KMS-11 (cell line): ENCODE measurements around the gene RBFOX2.

Experiments
- H2AFZ ChIP-seq: fragments of 200-600 bp; sonication (generic); 2 replicates; pipeline ENCODE4 v1.6.1; 2016; ENCODE audit warnings: antibody characterized with exemption, mixed run types, low read depth
- H3K27ac ChIP-seq: fragments of 200-600 bp; sonication (generic); 2 replicates; pipeline ENCODE4 v1.6.1; 2016; ENCODE audit warnings: mild to moderate bottlenecking, mixed run types
- H3K27me3 ChIP-seq: fragments of 200-600 bp; sonication (generic); 2 replicates; pipeline ENCODE4 v1.6.1; 2017; ENCODE audit warnings: mild to moderate bottlenecking, low read depth, mixed run types, moderate library complexity; ENCODE audit not compliant: insufficient read depth
- H3K36me3 ChIP-seq: fragments of 200-600 bp; sonication (generic); 2 replicates; pipeline ENCODE4 v1.6.1; 2017; ENCODE audit warnings: mild to moderate bottlenecking, mixed run types; ENCODE audit not compliant: insufficient read depth
- H3K4me1 ChIP-seq: fragments of 200-600 bp; sonication (generic); 2 replicates; pipeline ENCODE4 v1.6.1; 2016; ENCODE audit warnings: mild to moderate bottlenecking, low read depth, mixed run types; ENCODE audit not compliant: poor library complexity, severe bottlenecking
- H3K4me2 ChIP-seq: fragments of 200-600 bp; sonication (generic); 2 replicates; pipeline ENCODE4 v1.7.0; 2016; ENCODE audit warnings: mild to moderate bottlenecking, mixed run types
- H3K4me3 ChIP-seq: fragments of 200-600 bp; sonication (generic); IDR thresholded peaks from 2 replicates; pipeline ENCODE4 v1.6.1; 2017; ENCODE audit warnings: low read depth, low read length, mixed read lengths; ENCODE audit not compliant: insufficient read depth
- H3K79me2 ChIP-seq: fragments of 200-600 bp; sonication (generic); 2 replicates; pipeline ENCODE4 v1.6.1; 2016; ENCODE audit warnings: low read depth, mixed run types; ENCODE audit not compliant: insufficient read depth
- H3K9ac ChIP-seq: fragments of 200-600 bp; sonication (generic); 2 replicates; pipeline ENCODE4 v1.6.1; 2016; ENCODE audit warnings: mild to moderate bottlenecking, mixed run types
- H4K20me1 ChIP-seq: fragments of 200-600 bp; sonication (generic); 2 replicates; pipeline ENCODE4 v1.6.1; 2016; ENCODE audit warnings: mild to moderate bottlenecking, mixed run types; ENCODE audit not compliant: insufficient read depth
- TF ChIP-seq, protein P1 (sequence below): fragments of 200-600 bp; sonication (generic); conservative IDR thresholded peaks from 2 replicates; pipeline ENCODE4 v1.6.1; 2017; ENCODE audit warnings: low read depth, mild to moderate bottlenecking, antibody characterized with exemption, low read length, moderate library complexity, mixed read lengths

The RBFOX2 gene

DNA sequence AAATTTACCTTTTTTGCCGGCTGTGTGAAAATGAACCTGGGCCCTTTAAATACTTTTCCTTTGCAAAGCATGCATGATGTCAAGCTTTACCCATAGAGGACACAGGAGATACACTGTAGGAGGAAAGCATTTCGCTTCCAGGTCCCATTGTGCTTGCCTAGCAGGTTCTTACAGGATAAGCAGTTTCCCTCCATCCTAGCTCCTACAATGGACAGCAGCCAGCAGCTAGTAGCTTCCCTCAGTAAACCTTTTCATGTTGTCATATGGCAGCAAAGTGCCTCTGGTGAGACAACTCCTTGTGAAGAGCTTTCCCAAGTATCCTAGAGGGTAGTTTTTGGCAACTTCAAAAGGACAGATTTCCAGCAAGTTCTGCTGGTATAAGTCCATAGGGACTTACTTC lies 78.4 kb downstream of the RBFOX2 start:
- Histone ChIP-seq H3K4me3 (no peak overlapping the region), H3K9ac (no peak overlapping the region), H3K36me3 (no peaks in the 10 kb centered on the region), H3K4me2 (no peak overlapping the region), H3K27ac (no peak overlapping the region), H3K27me3 (no peaks in the 10 kb centered on the region), H2AFZ (no peak overlapping the region), H3K79me2 (no peaks in the 10 kb centered on the region), H4K20me1 (no peaks in the 10 kb centered on the region), H3K4me1 (peaks cover 7% of the 10 kb centered on the region)
- TF ChIP-seq, protein P1, sequence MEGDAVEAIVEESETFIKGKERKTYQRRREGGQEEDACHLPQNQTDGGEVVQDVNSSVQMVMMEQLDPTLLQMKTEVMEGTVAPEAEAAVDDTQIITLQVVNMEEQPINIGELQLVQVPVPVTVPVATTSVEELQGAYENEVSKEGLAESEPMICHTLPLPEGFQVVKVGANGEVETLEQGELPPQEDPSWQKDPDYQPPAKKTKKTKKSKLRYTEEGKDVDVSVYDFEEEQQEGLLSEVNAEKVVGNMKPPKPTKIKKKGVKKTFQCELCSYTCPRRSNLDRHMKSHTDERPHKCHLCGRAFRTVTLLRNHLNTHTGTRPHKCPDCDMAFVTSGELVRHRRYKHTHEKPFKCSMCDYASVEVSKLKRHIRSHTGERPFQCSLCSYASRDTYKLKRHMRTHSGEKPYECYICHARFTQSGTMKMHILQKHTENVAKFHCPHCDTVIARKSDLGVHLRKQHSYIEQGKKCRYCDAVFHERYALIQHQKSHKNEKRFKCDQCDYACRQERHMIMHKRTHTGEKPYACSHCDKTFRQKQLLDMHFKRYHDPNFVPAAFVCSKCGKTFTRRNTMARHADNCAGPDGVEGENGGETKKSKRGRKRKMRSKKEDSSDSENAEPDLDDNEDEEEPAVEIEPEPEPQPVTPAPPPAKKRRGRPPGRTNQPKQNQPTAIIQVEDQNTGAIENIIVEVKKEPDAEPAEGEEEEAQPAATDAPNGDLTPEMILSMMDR: no peak

- H3K27ac ChIP-seq: no peak overlapping the region
- no peaks in the 10 kb centered on the region for H3K27me3 ChIP-seq
- no peaks in the 10 kb centered on the region for H3K79me2 ChIP-seq
- H4K20me1 ChIP-seq: no peaks in the 10 kb centered on the region
- no peak overlapping the region for H3K4me3 ChIP-seq
- H3K4me2 ChIP-seq: no peak overlapping the region
- no peaks in the 10 kb centered on the region for H3K36me3 ChIP-seq
- TF ChIP-seq, protein P1: no peak
- no peak overlapping the region for H2AFZ ChIP-seq
- no peaks in the 10 kb centered on the region for H3K4me1 ChIP-seq
- H3K9ac ChIP-seq: no peak overlapping the region
These were observed 79.4 kb downstream of the RBFOX2 start for GRCh38 chr22:35949243-35949642.

GRCh38 chr22:35947794-35948425 lies 80.7 kb downstream of the RBFOX2 start:
- Histone ChIP-seq H4K20me1 (no peaks in the 10 kb centered on the region), H3K4me1 (no peaks in the 10 kb centered on the region), H3K36me3 (no peaks in the 10 kb centered on the region), H3K9ac (no peak overlapping the region), H3K27me3 (no peaks in the 10 kb centered on the region), H3K27ac (no peak overlapping the region), H2AFZ (no peak overlapping the region), H3K79me2 (no peaks in the 10 kb centered on the region), H3K4me2 (no peak overlapping the region), H3K4me3 (no peak overlapping the region)
- TF ChIP-seq, protein P1: no peak

DNA sequence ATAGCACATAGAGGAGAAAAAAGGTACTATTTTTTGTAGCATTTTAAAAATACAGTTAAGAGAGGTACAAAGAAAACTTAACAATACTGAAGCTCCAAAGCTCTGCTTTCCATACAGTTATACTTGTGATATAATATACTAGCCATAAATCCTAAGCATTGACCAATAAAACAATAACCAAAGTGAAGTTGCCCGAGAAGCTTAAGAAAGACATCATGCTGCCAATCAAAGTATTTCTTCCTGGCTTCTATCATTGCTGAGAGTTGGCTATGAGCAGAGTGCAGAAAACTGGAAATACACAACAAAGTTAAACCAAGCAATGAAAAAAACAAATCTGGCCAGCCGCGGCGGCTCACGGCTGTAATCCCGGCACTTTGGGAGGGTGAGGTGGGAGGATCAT lies 84.2 kb downstream of the RBFOX2 start:
- no peaks in the 10 kb centered on the region for H3K79me2 ChIP-seq
- no peak overlapping the region for H3K4me2 ChIP-seq
- TF ChIP-seq, protein P1: no peak

More for the DNA sequence above, 84.2 kb downstream of the RBFOX2 start:
- Histone ChIP-seq H3K27ac (no peak overlapping the region), H4K20me1 (no peaks in the 10 kb centered on the region), H3K9ac (no peak overlapping the region), H3K4me1 (no peaks in the 10 kb centered on the region), H3K27me3 (no peaks in the 10 kb centered on the region), H2AFZ (no peak overlapping the region), H3K4me3 (no peak overlapping the region), H3K36me3 (no peaks in the 10 kb centered on the region)
